HCT116 (cell line): ENCODE data around the gene DCTN3. TPM values are rescaled to one million over a fixed set of nuclear protein-coding genes. Genes with fewer than 3 reads are reported as not detected.

ENCODE experiments used
- ATAC-seq: fragments of 200-7000 bp; cut with Tn5 transposase; 2 replicates; pipeline ENCODE4 v1.9.1; 2020; ENCODE audit warnings: mild to moderate bottlenecking, moderate library complexity
- BruUV-seq: library from RNA; stranded (reverse); fragments of 400-500 nt; replicated peaks from 2 replicates; lab custom pipeline; 2021; lab: Mats Ljungman, UMichigan
- CTCF ChIA-PET: fragments of 300-600 bp; sonication (Branson Sonifier 250); formaldehyde crosslinking; loops from one replicate; lab custom pipeline; 2021; ENCODE audit warnings: antibody characterized with exemption; lab: Charles Lee
- POLR2A ChIA-PET: fragments of 300-600, 350-600 bp; sonication (Branson Sonifier 250); formaldehyde crosslinking; loops from one replicate; lab custom pipeline; 2021; ENCODE audit warnings: antibody characterized with exemption; lab: Charles Lee
- RAD21 ChIA-PET, 2 experiments: fragments of 300-600 bp; sonication (Branson Sonifier 250); formaldehyde crosslinking; loops; one replicate each; lab custom pipeline; 2023; ENCODE audit warnings: low total read pairs in 2 of 2; ENCODE audit not compliant: uncharacterized antibody in 2 of 2, unreplicated experiment in 2 of 2, low non-redundant PET in 1 of 2; lab: Charles Lee
- DNase-seq: peaks from one replicate; pipeline ENCODE4 v3.0.0-alpha.2; 2010; ENCODE audit warnings: low read depth, low spot score
- H2AFZ ChIP-seq: fragments of 200-600 bp; shearing (Covaris generic), sonication (generic); 2 replicates; pipeline ENCODE4 v1.6.1; 2017; ENCODE audit warnings: low read depth, mixed run types, mixed read lengths, antibody characterized with exemption, low read length; ENCODE audit not compliant: poor library complexity, severe bottlenecking
- H3K27ac ChIP-seq: 2 replicates; pipeline ENCODE4 v1.5.1; 2012; ENCODE audit warnings: low read depth, low read length
- H3K27me3 ChIP-seq: fragments of 200-600 bp; sonication (generic); 2 replicates; pipeline ENCODE4 v1.6.1; 2016; ENCODE audit warnings: mixed run types, low read length, mixed read lengths; ENCODE audit not compliant: insufficient read depth
- H3K36me3 ChIP-seq, 2 experiments: fragments of 200-500 bp in 1 of 2; fragments of 200-600 bp in 1 of 2; sonication (Bioruptor generic) in 1 of 2; sonication (generic) in 1 of 2; 2 replicates each; pipeline versions ENCODE4 v1.5.1 to v1.6.1; 2014 to 2016; ENCODE audit warnings: low read length in 2 of 2, inconsistent platforms in 1 of 2, mixed read lengths in 1 of 2, mixed run types in 1 of 2; ENCODE audit not compliant: insufficient read depth in 2 of 2, control insufficient read depth in 1 of 2
- H3K4me1 ChIP-seq, 2 experiments: fragments of 200-600 bp in 1 of 2; sonication (generic) in 1 of 2; 2 replicates each; pipeline versions ENCODE4 v1.5.1 to v1.6.1; 2012 to 2017; ENCODE audit warnings: low read length in 2 of 2, inconsistent platforms in 1 of 2, mild to moderate bottlenecking in 1 of 2, mixed read lengths in 1 of 2, mixed run types in 1 of 2, moderate library complexity in 1 of 2; ENCODE audit not compliant: insufficient read depth in 2 of 2, control insufficient read depth in 1 of 2
- H3K4me2 ChIP-seq: fragments of 200-600 bp; sonication (generic); 2 replicates; pipeline ENCODE4 v1.6.1; 2017; ENCODE audit warnings: mixed run types, low read length, mixed read lengths
- H3K4me3 ChIP-seq, 2 experiments: fragments of 200-600 bp in 1 of 2; sonication (generic) in 1 of 2; replicated peaks in 1 of 2; 2 replicates each; pipeline ENCODE4 v1.5.1; 2011 to 2016; ENCODE audit warnings: low read length in 2 of 2, control low read depth in 1 of 2, low read depth in 1 of 2, mild to moderate bottlenecking in 1 of 2, mixed read lengths in 1 of 2, mixed run types in 1 of 2
- H3K79me2 ChIP-seq: fragments of 200-600 bp; sonication (generic); 2 replicates; pipeline ENCODE4 v1.6.1; 2017; ENCODE audit warnings: mild to moderate bottlenecking, mixed run types, low read length, moderate library complexity, mixed read lengths; ENCODE audit not compliant: insufficient read depth
- H3K9ac ChIP-seq: fragments of 200-600 bp; sonication (generic); 2 replicates; pipeline ENCODE4 v1.6.1; 2016; ENCODE audit warnings: low read length, mixed read lengths
- H3K9me2 ChIP-seq: fragments of 200-600 bp; sonication (generic), shearing (Covaris generic); 2 replicates; pipeline ENCODE4 v1.6.1; 2017; ENCODE audit warnings: mixed run types, mild to moderate bottlenecking, moderate library complexity; ENCODE audit not compliant: insufficient read depth
- H3K9me3 ChIP-seq, 2 experiments: fragments of 200-500 bp in 1 of 2; fragments of 200-600 bp in 1 of 2; sonication (Bioruptor generic) in 1 of 2; sonication (generic) in 1 of 2; 2 replicates each; pipeline ENCODE4 v1.6.1; 2014 to 2017; ENCODE audit warnings: low read length in 2 of 2, mixed read lengths in 2 of 2, inconsistent platforms in 1 of 2, low read depth in 1 of 2, mild to moderate bottlenecking in 1 of 2, mixed run types in 1 of 2, moderate library complexity in 1 of 2; ENCODE audit not compliant: control insufficient read depth in 1 of 2, insufficient read depth in 1 of 2
- H4K20me1 ChIP-seq: fragments of 200-600 bp; sonication (generic), shearing (Covaris generic); 2 replicates; pipeline ENCODE4 v1.6.1; 2017; ENCODE audit warnings: mixed run types, mild to moderate bottlenecking, moderate library complexity; ENCODE audit not compliant: insufficient read depth
- CBX3 ChIP-seq: IDR thresholded peaks from 2 replicates; pipeline ENCODE4 v1.6.1; 2012; ENCODE audit warnings: low read depth
- CEBPB ChIP-seq: IDR thresholded peaks from 2 replicates; pipeline ENCODE4 v1.6.1; 2012; ENCODE audit warnings: low read depth
- EGR1 ChIP-seq: IDR thresholded peaks from 2 replicates; pipeline ENCODE4 v1.6.1; 2012; ENCODE audit warnings: low read depth
- ELF1 ChIP-seq: IDR thresholded peaks from 2 replicates; pipeline ENCODE4 v1.6.1; 2012; ENCODE audit warnings: low read depth, borderline replicate concordance
- EZH2phosphoT487 ChIP-seq: fragments of 200-600 bp; IDR thresholded peaks from 2 replicates; pipeline ENCODE4 v1.6.1; 2018; ENCODE audit warnings: antibody characterized with exemption, borderline replicate concordance
- FOSL1 ChIP-seq: IDR thresholded peaks from 2 replicates; pipeline ENCODE4 v1.6.1; 2012; ENCODE audit warnings: low read depth
- JUND ChIP-seq: IDR thresholded peaks from 2 replicates; pipeline ENCODE4 v1.6.1; 2012
- POLR2A ChIP-seq: IDR thresholded peaks from 2 replicates; pipeline ENCODE4 v1.7.0; 2011; ENCODE audit warnings: borderline replicate concordance; ENCODE audit not compliant: insufficient read depth, insufficient read length; ENCODE audit errors: extremely low read depth
- POLR2AphosphoS5 ChIP-seq: IDR thresholded peaks from 2 replicates; pipeline ENCODE4 v1.6.1; 2011; ENCODE audit warnings: mild to moderate bottlenecking, low read depth, low read length, moderate library complexity
- RAD21 ChIP-seq: IDR thresholded peaks from 2 replicates; pipeline ENCODE4 v1.6.1; 2012; ENCODE audit warnings: low read depth, mild to moderate bottlenecking
- REST ChIP-seq: IDR thresholded peaks from 2 replicates; pipeline ENCODE4 v1.6.1; 2012; ENCODE audit warnings: low read depth
- SIN3A ChIP-seq: IDR thresholded peaks from 2 replicates; pipeline ENCODE4 v1.6.1; 2012; ENCODE audit warnings: low read depth
- SP1 ChIP-seq: IDR thresholded peaks from 2 replicates; pipeline ENCODE4 v1.6.1; 2012; ENCODE audit warnings: low read depth
- SRF ChIP-seq: IDR thresholded peaks from 2 replicates; pipeline ENCODE4 v1.6.1; 2012; ENCODE audit warnings: low read depth
- TCF7L2 ChIP-seq: IDR thresholded peaks from 2 replicates; pipeline ENCODE4 v1.7.0; 2011; ENCODE audit warnings: borderline replicate concordance, inconsistent platforms; ENCODE audit not compliant: insufficient read depth, insufficient read length; ENCODE audit errors: extremely low read depth
- ZFX ChIP-seq: fragments of 450-650 bp; IDR thresholded peaks from 2 replicates; pipeline ENCODE4 v1.6.1; 2017
- intact Hi-C: fragments of 100-400 bp; cut with micrococcal nuclease; formaldehyde crosslinking; loops from 2 replicates; pipeline ENCODE4 v1.10.0; 2022
- total RNA-seq: library from RNA; stranded (reverse); gene quantifications from one replicate; pipeline ENCODE4 v1.2.1, GENCODE V29; 2021; ENCODE audit not compliant: unreplicated experiment
- TF ChIP-seq, protein P1 (sequence below): IDR thresholded peaks from 2 replicates; pipeline ENCODE4 v1.6.1; 2012
- TF ChIP-seq, protein P2 (sequence below): IDR thresholded peaks from 2 replicates; pipeline ENCODE4 v1.6.1; 2012
- TF ChIP-seq, protein P3 (sequence below): IDR thresholded peaks from 2 replicates; pipeline ENCODE4 v1.6.1; 2011; ENCODE audit warnings: mild to moderate bottlenecking, low read length, moderate library complexity; ENCODE audit not compliant: insufficient replicate concordance; ENCODE audit errors: extremely low read depth
- TF ChIP-seq, protein P4 (sequence below), 3 experiments: fragments of 200-600 bp in 1 of 3; sonication (generic) in 1 of 3; IDR thresholded peaks in 2 of 3; conservative IDR thresholded peaks in 1 of 3; 2 replicates each; pipeline ENCODE4 v1.5.1; 2012 to 2017; ENCODE audit warnings: low read depth in 2 of 3, low read length in 2 of 3, antibody characterized with exemption in 1 of 3, borderline replicate concordance in 1 of 3, control low read depth in 1 of 3, mild to moderate bottlenecking in 1 of 3, mixed read lengths in 1 of 3, mixed run types in 1 of 3, moderate library complexity in 1 of 3; ENCODE audit not compliant: insufficient read depth in 1 of 3

DCTN3 gene
- total RNA-seq, 1 experiment from 2014 or later = 64.0 TPM

DNA sequence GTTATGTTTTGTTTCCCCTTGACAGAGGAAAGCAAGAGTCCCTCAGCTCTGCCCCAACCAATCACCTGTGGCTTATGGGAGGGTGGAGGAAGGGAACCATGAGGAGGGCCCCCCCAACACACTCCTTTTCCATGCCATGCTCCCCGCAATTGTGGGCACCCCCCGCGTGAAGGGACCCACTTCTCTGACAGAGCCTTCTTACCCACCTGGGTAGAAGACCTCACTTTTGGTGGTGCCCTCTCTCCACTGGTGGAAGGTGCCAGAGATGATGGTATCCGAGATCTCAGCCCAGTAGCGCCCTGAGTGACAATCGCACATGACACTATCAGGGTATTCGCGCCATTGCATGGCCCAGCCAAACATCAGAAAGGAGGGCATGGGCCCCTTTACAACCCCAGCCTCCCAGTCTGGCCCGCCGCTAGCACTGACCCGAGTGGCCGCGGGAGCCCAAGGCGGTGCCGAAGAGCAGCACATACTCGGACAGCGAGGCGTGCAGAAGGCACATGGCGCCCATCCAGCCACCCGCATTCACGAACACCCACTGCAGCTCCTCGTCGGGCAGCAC lies 16.6 kb upstream of the DCTN3 start:
- POLR2A ChIA-PET = interaction anchor here (1.3 to 3.1 kb wide), 5 partner anchors 8 to 28 kb away, joined by 4 to 26 read pairs (median 8); partner anchors contain the start of genes ARID3C, DCTN3, GALT and IL11RA
- H3K9me3 ChIP-seq = no peaks in the 10 kb centered on the region
- peak overlapping the region; percentile 85 for H3K27ac ChIP-seq
- peaks cover 15 to 38% of the 10 kb centered on the region in 2 experiments; a peak in 3 of 4 replicates for H3K4me1 ChIP-seq
- H3K36me3 ChIP-seq = peaks cover 0 to 12% of the 10 kb centered on the region in 2 experiments; a peak in 2 of 4 replicates
- CTCF ChIA-PET = interaction anchor here (2.5 kb wide), 1 partner anchor 33 kb away, joined by 7 read pairs; no protein-coding TSS in a partner anchor
- H3K4me2 ChIP-seq = peak overlapping the region; percentile 95
- H2AFZ ChIP-seq = no peak overlapping the region
- BruUV-seq = TSS peak; percentile 46
- H3K79me2 ChIP-seq = peaks cover 27% of the 10 kb centered on the region
- peak overlapping the region; percentile 94 for H3K4me3 ChIP-seq
- DNase-seq (no peak), ATAC-seq (peak; percentile 1)
- H3K27me3 ChIP-seq = no peaks in the 10 kb centered on the region
- intact Hi-C loops = no loop called here
- H3K9ac ChIP-seq = peak overlapping the region; percentile 94
- H3K9me2 ChIP-seq = no peaks in the 10 kb centered on the region
- TF ChIP-seq EGR1 = no peak
- TF ChIP-seq JUND = no peak
- no peak for TF ChIP-seq ELF1
- TF ChIP-seq SRF = no peak
- TF ChIP-seq CEBPB = no peak
- no peak for TF ChIP-seq TCF7L2
- no peak for TF ChIP-seq SIN3A
- TF ChIP-seq, protein P1, sequence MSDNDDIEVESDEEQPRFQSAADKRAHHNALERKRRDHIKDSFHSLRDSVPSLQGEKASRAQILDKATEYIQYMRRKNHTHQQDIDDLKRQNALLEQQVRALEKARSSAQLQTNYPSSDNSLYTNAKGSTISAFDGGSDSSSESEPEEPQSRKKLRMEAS = no peak
- TF ChIP-seq, protein P2, sequence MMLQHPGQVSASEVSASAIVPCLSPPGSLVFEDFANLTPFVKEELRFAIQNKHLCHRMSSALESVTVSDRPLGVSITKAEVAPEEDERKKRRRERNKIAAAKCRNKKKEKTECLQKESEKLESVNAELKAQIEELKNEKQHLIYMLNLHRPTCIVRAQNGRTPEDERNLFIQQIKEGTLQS = no peak
- no peak for TF ChIP-seq EZH2phosphoT487
- TF ChIP-seq POLR2A = no peak
- TF ChIP-seq ZFX = no peak
- TF ChIP-seq RAD21 = no peak
- TF ChIP-seq POLR2AphosphoS5 = no peak
- no peak for TF ChIP-seq REST
- TF ChIP-seq, protein P3, sequence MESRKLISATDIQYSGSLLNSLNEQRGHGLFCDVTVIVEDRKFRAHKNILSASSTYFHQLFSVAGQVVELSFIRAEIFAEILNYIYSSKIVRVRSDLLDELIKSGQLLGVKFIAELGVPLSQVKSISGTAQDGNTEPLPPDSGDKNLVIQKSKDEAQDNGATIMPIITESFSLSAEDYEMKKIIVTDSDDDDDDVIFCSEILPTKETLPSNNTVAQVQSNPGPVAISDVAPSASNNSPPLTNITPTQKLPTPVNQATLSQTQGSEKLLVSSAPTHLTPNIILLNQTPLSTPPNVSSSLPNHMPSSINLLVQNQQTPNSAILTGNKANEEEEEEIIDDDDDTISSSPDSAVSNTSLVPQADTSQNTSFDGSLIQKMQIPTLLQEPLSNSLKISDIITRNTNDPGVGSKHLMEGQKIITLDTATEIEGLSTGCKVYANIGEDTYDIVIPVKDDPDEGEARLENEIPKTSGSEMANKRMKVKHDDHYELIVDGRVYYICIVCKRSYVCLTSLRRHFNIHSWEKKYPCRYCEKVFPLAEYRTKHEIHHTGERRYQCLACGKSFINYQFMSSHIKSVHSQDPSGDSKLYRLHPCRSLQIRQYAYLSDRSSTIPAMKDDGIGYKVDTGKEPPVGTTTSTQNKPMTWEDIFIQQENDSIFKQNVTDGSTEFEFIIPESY = no peak
- TF ChIP-seq FOSL1 = no peak
- no peak for TF ChIP-seq SP1
- TF ChIP-seq CBX3 = no peak
- TF ChIP-seq, protein P4, sequence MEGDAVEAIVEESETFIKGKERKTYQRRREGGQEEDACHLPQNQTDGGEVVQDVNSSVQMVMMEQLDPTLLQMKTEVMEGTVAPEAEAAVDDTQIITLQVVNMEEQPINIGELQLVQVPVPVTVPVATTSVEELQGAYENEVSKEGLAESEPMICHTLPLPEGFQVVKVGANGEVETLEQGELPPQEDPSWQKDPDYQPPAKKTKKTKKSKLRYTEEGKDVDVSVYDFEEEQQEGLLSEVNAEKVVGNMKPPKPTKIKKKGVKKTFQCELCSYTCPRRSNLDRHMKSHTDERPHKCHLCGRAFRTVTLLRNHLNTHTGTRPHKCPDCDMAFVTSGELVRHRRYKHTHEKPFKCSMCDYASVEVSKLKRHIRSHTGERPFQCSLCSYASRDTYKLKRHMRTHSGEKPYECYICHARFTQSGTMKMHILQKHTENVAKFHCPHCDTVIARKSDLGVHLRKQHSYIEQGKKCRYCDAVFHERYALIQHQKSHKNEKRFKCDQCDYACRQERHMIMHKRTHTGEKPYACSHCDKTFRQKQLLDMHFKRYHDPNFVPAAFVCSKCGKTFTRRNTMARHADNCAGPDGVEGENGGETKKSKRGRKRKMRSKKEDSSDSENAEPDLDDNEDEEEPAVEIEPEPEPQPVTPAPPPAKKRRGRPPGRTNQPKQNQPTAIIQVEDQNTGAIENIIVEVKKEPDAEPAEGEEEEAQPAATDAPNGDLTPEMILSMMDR (IDR thresholded peaks at IDR 0.05 in 2 of 3, conservative IDR thresholded peaks at IDR 0.05 in 1 of 3; ENCODE audit: borderline replicate concordance in 1 of 3, insufficient read depth in 1 of 3, low read depth in 2 of 3, low read length in 2 of 3) = no peak
- H4K20me1 ChIP-seq = no peaks in the 10 kb centered on the region
- RAD21 ChIA-PET = no interaction called here
